Measurements from ENCODE around the gene ERP44.
A peak's percentile ranks its signal among the peaks of the same experiment; 100 is the strongest.
"Not testable (repeated sequence)": the region's sequence is repeated elsewhere in the genome, so short reads cannot be mapped to it uniquely, and the experiment has no call there.

The ERP44 gene

GRCh38 chr9:99998866-99999265 lies 99.9 kb downstream of the ERP44 start:
- DNase-seq, result no peak

GRCh38 chr9:99998266-99998665 lies 100.5 kb downstream of the ERP44 start:
- no peak for DNase-seq

- DNase-seq, result not testable (repeated sequence)
Observed at GRCh38 chr9:99990508-99990907, 108.3 kb downstream of the ERP44 start.

GRCh38 chr9:99986642-99987041 lies 112.2 kb downstream of the ERP44 start:
- DNase-seq, result no peak

GRCh38 chr9:99980598-99980997 lies 118.2 kb downstream of the ERP44 start:
- DNase-seq, result no peak

- no peak for DNase-seq
Observed at GRCh38 chr9:99978221-99978620, 120.6 kb downstream of the ERP44 start.

GRCh38 chr9:99977033-99977792 lies 121.6 kb downstream of the ERP44 start:
- no peak for DNase-seq

GRCh38 chr9:99973455-99973854 lies 125.3 kb downstream of the ERP44 start:
- DNase-seq, result no peak

GRCh38 chr9:99971410-99971809 lies 127.4 kb downstream of the ERP44 start:
- no peak for DNase-seq

- no peak for DNase-seq
Observed at GRCh38 chr9:99970481-99970880, 128.3 kb downstream of the ERP44 start.

- no peak for DNase-seq
Observed at GRCh38 chr9:99967457-99967856, 131.3 kb downstream of the ERP44 start.

- DNase-seq, result peak; percentile 43
Observed at GRCh38 chr9:99966716-99967115, 132.1 kb downstream of the ERP44 start.

GRCh38 chr9:99966001-99966400 lies 132.8 kb downstream of the ERP44 start:
- no peak for DNase-seq

- peak; percentile 65 for DNase-seq
Observed at GRCh38 chr9:99964336-99964735, 134.5 kb downstream of the ERP44 start.

- DNase-seq, result no peak
Observed at GRCh38 chr9:99962680-99963261, 136.0 kb downstream of the ERP44 start.

GRCh38 chr9:99955606-99956005 lies 143.2 kb downstream of the ERP44 start:
- DNase-seq, result no peak

GRCh38 chr9:99954819-99955218 lies 144.0 kb downstream of the ERP44 start:
- DNase-seq, result no peak

GRCh38 chr9:99953861-99954507 lies 144.8 kb downstream of the ERP44 start:
- DNase-seq, result no peak

GRCh38 chr9:99948896-99949295 lies 149.9 kb downstream of the ERP44 start:
- peak; percentile 16 for DNase-seq

- DNase-seq, result no peak
Observed at GRCh38 chr9:99948482-99948881, 150.3 kb downstream of the ERP44 start.

GRCh38 chr9:99947395-99947794 lies 151.4 kb downstream of the ERP44 start:
- peak; percentile 7 for DNase-seq

GRCh38 chr9:99936947-99937587 lies 161.7 kb downstream of the ERP44 start:
- DNase-seq, result no peak

- peak; percentile 4 for DNase-seq
Observed at GRCh38 chr9:99931155-99931840, 167.5 kb downstream of the ERP44 start.

Data from fibroblast of skin of right biceps (primary cell).